ENCODE data around the gene RAB36. TPM values are rescaled to one million over a fixed set of nuclear protein-coding genes. Genes with fewer than 3 reads are reported as not detected.

RAB36 gene
- total RNA-seq, 2 experiments from 2014 or later: 0.41 to 3.0 TPM

DNA sequence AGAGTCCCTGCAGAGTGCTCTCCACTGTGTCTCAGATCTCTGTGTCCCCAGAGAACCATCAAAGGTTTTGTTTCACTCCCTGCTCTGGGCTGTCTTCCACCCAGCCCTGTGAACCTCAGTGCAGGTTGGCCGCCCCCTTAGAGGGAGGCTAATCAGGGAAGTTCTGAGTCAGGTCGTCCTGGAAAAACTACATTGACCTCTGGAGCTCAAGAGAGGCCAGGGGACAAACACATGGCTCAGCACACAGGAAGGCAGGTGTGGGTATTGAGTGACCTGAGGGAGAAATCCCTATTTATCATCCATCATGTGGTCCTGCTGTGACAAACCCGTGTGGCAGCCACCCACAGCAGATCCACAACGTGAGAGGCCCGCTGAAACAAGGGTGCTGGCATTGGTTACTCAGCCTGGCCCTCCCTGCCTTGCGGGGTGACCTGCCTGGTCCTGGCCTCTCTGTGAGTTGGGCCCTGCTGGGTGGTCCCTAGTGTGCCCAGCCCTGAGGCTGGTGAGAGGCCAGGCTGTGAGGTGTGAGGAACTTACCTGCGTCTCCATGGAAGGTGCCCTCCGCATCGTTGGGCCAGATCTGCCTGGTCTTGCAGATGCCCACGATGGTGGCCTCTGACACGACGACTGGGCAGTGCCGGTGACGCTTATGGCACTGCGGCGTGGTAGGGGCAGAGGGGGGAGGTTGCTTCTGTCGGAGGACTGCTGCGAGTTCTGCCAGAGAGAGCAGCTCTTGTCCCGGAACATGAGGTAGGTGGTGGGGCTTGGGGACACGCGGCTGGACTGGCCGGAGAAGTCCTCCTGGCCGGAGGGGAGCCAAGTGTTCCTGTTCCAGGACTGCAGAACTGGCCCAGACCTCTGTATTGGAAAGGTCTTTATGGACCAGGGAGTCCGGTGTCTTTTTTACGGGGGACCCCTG lies 34.4 kb downstream of the RAB36 start:
- H3K4me1 ChIP-seq (ENCODE audit: insufficient read depth, low read length, poor library complexity, severe bottlenecking): peaks cover 64% of the 10 kb centered on the region
- peaks cover 15% of the 10 kb centered on the region for H3K9me3 ChIP-seq (ENCODE audit: low read length)
- peak overlapping the region; percentile 71 for H3K4me3 ChIP-seq (ENCODE audit: low read depth, low read length, poor library complexity, severe bottlenecking)
- POLR2A ChIA-PET: no interaction called here
- H2AFZ ChIP-seq (ENCODE audit: low read length): peak overlapping the region; percentile 56; the same call in 1 of the 2 replicates
- H3K79me2 ChIP-seq (ENCODE audit: insufficient read depth, low read depth, low read length): peaks cover 34% of the 10 kb centered on the region
- peak overlapping the region; percentile 33 for H3K27ac ChIP-seq (ENCODE audit: low read depth, low read length, poor library complexity, severe bottlenecking)
- intact Hi-C loops (cut with micrococcal nuclease; ENCODE audit: unreplicated experiment): loop anchor here (1.0 to 2.0 kb wide), 2 partner anchors 90 to 111 kb away; no protein-coding TSS in a partner anchor
- CTCF ChIA-PET (ENCODE audit: unreplicated experiment): interaction anchor here (0.5 to 1.5 kb wide), 3 partner anchors 60 to 116 kb away, joined by 3 to 10 read pairs (median 7); no protein-coding TSS in a partner anchor
- DNase-seq (ENCODE audit: low spot score): peak; percentile 60
- no TSS peak for BruUV-seq (replicated peaks)
- peaks cover 24% of the 10 kb centered on the region for H4K20me1 ChIP-seq (ENCODE audit: insufficient read depth, low read length)
- no peak for TF ChIP-seq EZH2phosphoT487 (IDR thresholded peaks at IDR 0.05; ENCODE audit: borderline replicate concordance, low read depth, low read length)
- TF ChIP-seq, protein P1, sequence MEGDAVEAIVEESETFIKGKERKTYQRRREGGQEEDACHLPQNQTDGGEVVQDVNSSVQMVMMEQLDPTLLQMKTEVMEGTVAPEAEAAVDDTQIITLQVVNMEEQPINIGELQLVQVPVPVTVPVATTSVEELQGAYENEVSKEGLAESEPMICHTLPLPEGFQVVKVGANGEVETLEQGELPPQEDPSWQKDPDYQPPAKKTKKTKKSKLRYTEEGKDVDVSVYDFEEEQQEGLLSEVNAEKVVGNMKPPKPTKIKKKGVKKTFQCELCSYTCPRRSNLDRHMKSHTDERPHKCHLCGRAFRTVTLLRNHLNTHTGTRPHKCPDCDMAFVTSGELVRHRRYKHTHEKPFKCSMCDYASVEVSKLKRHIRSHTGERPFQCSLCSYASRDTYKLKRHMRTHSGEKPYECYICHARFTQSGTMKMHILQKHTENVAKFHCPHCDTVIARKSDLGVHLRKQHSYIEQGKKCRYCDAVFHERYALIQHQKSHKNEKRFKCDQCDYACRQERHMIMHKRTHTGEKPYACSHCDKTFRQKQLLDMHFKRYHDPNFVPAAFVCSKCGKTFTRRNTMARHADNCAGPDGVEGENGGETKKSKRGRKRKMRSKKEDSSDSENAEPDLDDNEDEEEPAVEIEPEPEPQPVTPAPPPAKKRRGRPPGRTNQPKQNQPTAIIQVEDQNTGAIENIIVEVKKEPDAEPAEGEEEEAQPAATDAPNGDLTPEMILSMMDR (conservative IDR thresholded peaks at IDR 0.05; ENCODE audit: low read length): no peak; the same call in 1 of the 2 replicates
- no peaks in the 10 kb centered on the region for H3K9me2 ChIP-seq (ENCODE audit: insufficient read depth, low read length)
- peak overlapping the region; percentile 85 for H3K4me2 ChIP-seq (ENCODE audit: low read length)
- H3K36me3 ChIP-seq (ENCODE audit: insufficient read depth, low read length): peaks cover 21% of the 10 kb centered on the region

GRCh38 chr22:23180301-23180892 lies 35.1 kb downstream of the RAB36 start, which contains the start of gene BCR:
Gene BCR (plus strand): TSS chr22:23180509. CDS start chr22:23180961, 452 bp downstream.
- peak; percentile 77 for DNase-seq (ENCODE audit: low spot score)
- H3K4me1 ChIP-seq (ENCODE audit: insufficient read depth, low read length, poor library complexity, severe bottlenecking): peaks cover 67% of the 10 kb centered on the region
- peaks cover 26% of the 10 kb centered on the region for H4K20me1 ChIP-seq (ENCODE audit: insufficient read depth, low read length)
- no peak for TF ChIP-seq EZH2phosphoT487 (IDR thresholded peaks at IDR 0.05; ENCODE audit: borderline replicate concordance, low read depth, low read length)
- TF ChIP-seq, protein P1 (conservative IDR thresholded peaks at IDR 0.05; ENCODE audit: low read length): peak; percentile 53; the same call in 1 of the 2 replicates
- peak within 1 kb of the TSS; percentile 56; the same call in 1 of the 2 replicates for H2AFZ ChIP-seq (ENCODE audit: low read length)
- BruUV-seq (replicated peaks): no TSS peak
- H3K9me2 ChIP-seq (ENCODE audit: insufficient read depth, low read length): no peaks in the 10 kb centered on the region
- H3K4me3 ChIP-seq (ENCODE audit: low read depth, low read length, poor library complexity, severe bottlenecking): peak within 1 kb of the TSS; percentile 71
- ChIA-PET POLR2A (no interaction called here), CTCF (ENCODE audit: unreplicated experiment) (no interaction called here)
- peaks cover 13% of the 10 kb centered on the region for H3K9me3 ChIP-seq (ENCODE audit: low read length)
- intact Hi-C loops (cut with micrococcal nuclease; ENCODE audit: unreplicated experiment): loop anchor here (1.0 kb wide), 1 partner anchor 89 kb away; no protein-coding TSS in a partner anchor
- H3K79me2 ChIP-seq (ENCODE audit: insufficient read depth, low read depth, low read length): peaks cover 39% of the 10 kb centered on the region
- H3K4me2 ChIP-seq (ENCODE audit: low read length): peak within 1 kb of the TSS; percentile 92
- peaks cover 26% of the 10 kb centered on the region for H3K36me3 ChIP-seq (ENCODE audit: insufficient read depth, low read length)
- H3K27ac ChIP-seq (ENCODE audit: low read depth, low read length, poor library complexity, severe bottlenecking): peak within 1 kb of the TSS; percentile 33
